Smooth muscle cell (in vitro differentiated cells): Measurements from ENCODE around the gene STAU1. TPM values are rescaled to one million over a fixed set of nuclear protein-coding genes. Genes with fewer than 3 reads are reported as not detected.

Experiments
- DNase-seq: peaks from one replicate; lab custom pipeline; 2025; ENCODE audit not compliant: unreplicated experiment; lab: John Stamatoyannopoulos, UW
- H2AFZ ChIP-seq: fragments of 200-600 bp; sonication (generic); 2 replicates; pipeline ENCODE4 v1.6.0; 2016; ENCODE audit warnings: antibody characterized with exemption, low read depth, mild to moderate bottlenecking
- H3F3A ChIP-seq: fragments of 200-600 bp; sonication (generic); 2 replicates; pipeline ENCODE4 v1.6.0; 2017; ENCODE audit warnings: antibody characterized with exemption, low read depth
- H3K27ac ChIP-seq: fragments of 200-600 bp; sonication (generic); 2 replicates; pipeline ENCODE4 v1.5.1; 2016; ENCODE audit warnings: low read depth, mild to moderate bottlenecking
- H3K27me3 ChIP-seq: fragments of 200-600 bp; sonication (generic); 2 replicates; pipeline ENCODE4 v1.6.1; 2016; ENCODE audit warnings: low read depth, mild to moderate bottlenecking
- H3K36me3 ChIP-seq: fragments of 200-600 bp; sonication (generic); 2 replicates; pipeline ENCODE4 v1.5.1; 2016; ENCODE audit warnings: low read depth
- H3K4me1 ChIP-seq: fragments of 200-600 bp; sonication (generic); 2 replicates; pipeline ENCODE4 v1.5.1; 2016; ENCODE audit warnings: low read depth
- H3K4me2 ChIP-seq: fragments of 200-600 bp; sonication (generic); 2 replicates; pipeline ENCODE4 v1.6.0; 2016; ENCODE audit warnings: mild to moderate bottlenecking
- H3K4me3 ChIP-seq: fragments of 200-600 bp; sonication (generic); 2 replicates; pipeline ENCODE4 v1.5.1; 2016; ENCODE audit warnings: mild to moderate bottlenecking
- H3K79me2 ChIP-seq: fragments of 200-600 bp; sonication (generic); 2 replicates; pipeline ENCODE4 v1.6.0; 2016; ENCODE audit warnings: low read depth, mild to moderate bottlenecking
- H3K9ac ChIP-seq: fragments of 200-600 bp; sonication (generic); 2 replicates; pipeline ENCODE4 v1.6.0; 2016; ENCODE audit warnings: low read depth
- H3K9me3 ChIP-seq: fragments of 200-600 bp; sonication (generic); replicated peaks from 2 replicates; pipeline ENCODE4 v1.5.1; 2016; ENCODE audit warnings: low read depth
- H4K20me1 ChIP-seq: fragments of 200-600 bp; sonication (generic); 2 replicates; pipeline ENCODE4 v1.6.0; 2016; ENCODE audit warnings: low read depth
- CTCF ChIP-seq: fragments of 200-600 bp; sonication (generic); IDR thresholded peaks from 2 replicates; pipeline ENCODE4 v1.5.1; 2017; ENCODE audit warnings: borderline replicate concordance, mild to moderate bottlenecking, antibody characterized with exemption; ENCODE audit not compliant: insufficient read depth, poor library complexity, severe bottlenecking
- WGBS: methylation state at CpG from one replicate; pipeline ENCODE4 v1.1.7; 2016; ENCODE audit warnings: low lambda C conversion rate; 5-methylcytosine and 5-hydroxymethylcytosine counted together
- polyA plus RNA-seq: library from polyadenylated mRNA; unstranded; fragments of >200 nt; fragmentation: Nextera tagmentation; extraction: Ambion mirVana; gene quantifications from 2 replicates; pipeline ENCODE4 v1.2.1, GENCODE V29; 2016
- total RNA-seq: library from RNA; depleted of rRNA; stranded (reverse); fragments of >200 nt; gene quantifications from 2 replicates; pipeline ENCODE4 v1.2.3, GENCODE V29; 2014

STAU1 gene
- total and polyA plus RNA-seq, 2 experiments from 2014 or later: 42.2 to 45.1 TPM

- H3K9ac ChIP-seq: no peak overlapping the region
- H3K27me3 ChIP-seq: no peaks in the 10 kb centered on the region
- H3K4me1 ChIP-seq: no peaks in the 10 kb centered on the region
- no peak overlapping the region for H3K27ac ChIP-seq
- no peak for DNase-seq
- no peak overlapping the region for H3K4me2 ChIP-seq
- peaks cover 6% of the 10 kb centered on the region for H3K36me3 ChIP-seq
- no peaks in the 10 kb centered on the region for H3K9me3 ChIP-seq
- 95% methylated on average over 8 of the region's 8 CpGs for whole genome bisulfite sequencing
- no peak overlapping the region for H2AFZ ChIP-seq
- H3F3A ChIP-seq: no peaks in the 10 kb centered on the region
- H3K4me3 ChIP-seq: no peak overlapping the region
- TF ChIP-seq CTCF: no peak
- H4K20me1 ChIP-seq: peaks cover 58% of the 10 kb centered on the region
- H3K79me2 ChIP-seq: peaks cover 6% of the 10 kb centered on the region
These were observed 40.8 kb downstream of the STAU1 start for GRCh38 chr20:49147296-49147695.

GRCh38 chr20:49146442-49147225, 41.5 kb downstream of the STAU1 start:
- Histone ChIP-seq H3K9ac (no peak overlapping the region), H3K4me2 (no peak overlapping the region), H2AFZ (no peak overlapping the region), H3F3A (no peaks in the 10 kb centered on the region), H3K27me3 (no peaks in the 10 kb centered on the region), H3K4me1 (no peaks in the 10 kb centered on the region), H4K20me1 (peaks cover 59% of the 10 kb centered on the region), H3K27ac (no peak overlapping the region), H3K36me3 (peaks cover 6% of the 10 kb centered on the region), H3K4me3 (no peak overlapping the region), H3K9me3 (no peaks in the 10 kb centered on the region), H3K79me2 (peaks cover 12% of the 10 kb centered on the region)
- no peak for TF ChIP-seq CTCF
- no peak for DNase-seq
- WGBS: 96% methylated on average over 5 of the region's 5 CpGs

GRCh38 chr20:49140834-49141233, 47.3 kb downstream of the STAU1 start:
- peaks cover 46% of the 10 kb centered on the region for H4K20me1 ChIP-seq
- H3K79me2 ChIP-seq: peaks cover 32% of the 10 kb centered on the region
- no peaks in the 10 kb centered on the region for H3F3A ChIP-seq
- no peak overlapping the region for H3K4me2 ChIP-seq
- no peaks in the 10 kb centered on the region for H3K4me1 ChIP-seq
- DNase-seq: no peak
- H2AFZ ChIP-seq: no peak overlapping the region
- 92% methylated on average over 2 of the region's 2 CpGs for WGBS
- no peaks in the 10 kb centered on the region for H3K36me3 ChIP-seq
- no peak overlapping the region for H3K4me3 ChIP-seq
- H3K27ac ChIP-seq: no peak overlapping the region
- no peak for TF ChIP-seq CTCF
- no peaks in the 10 kb centered on the region for H3K9me3 ChIP-seq
- H3K27me3 ChIP-seq: no peaks in the 10 kb centered on the region
- H3K9ac ChIP-seq: no peak overlapping the region

- no peak overlapping the region for H3K4me3 ChIP-seq
- no peak overlapping the region for H3K9ac ChIP-seq
- no peak for DNase-seq
- H3K4me2 ChIP-seq: no peak overlapping the region
- H4K20me1 ChIP-seq: peaks cover 44% of the 10 kb centered on the region
- 98% methylated on average over 2 of the region's 2 CpGs for WGBS
- H3K4me1 ChIP-seq: no peaks in the 10 kb centered on the region
- peaks cover 32% of the 10 kb centered on the region for H3K79me2 ChIP-seq
- H2AFZ ChIP-seq: no peak overlapping the region
- H3K27ac ChIP-seq: no peak overlapping the region
- H3K9me3 ChIP-seq: no peaks in the 10 kb centered on the region
- H3K27me3 ChIP-seq: no peaks in the 10 kb centered on the region
- no peak for TF ChIP-seq CTCF
- no peaks in the 10 kb centered on the region for H3F3A ChIP-seq
- no peaks in the 10 kb centered on the region for H3K36me3 ChIP-seq
These were observed 47.7 kb downstream of the STAU1 start for GRCh38 chr20:49140411-49140810.
